ENCODE data around the gene ST3GAL3.

GRCh38 chr1:43877101-43877500, 169.8 kb downstream of the ST3GAL3 start:
- TF ChIP-seq, protein P1, sequence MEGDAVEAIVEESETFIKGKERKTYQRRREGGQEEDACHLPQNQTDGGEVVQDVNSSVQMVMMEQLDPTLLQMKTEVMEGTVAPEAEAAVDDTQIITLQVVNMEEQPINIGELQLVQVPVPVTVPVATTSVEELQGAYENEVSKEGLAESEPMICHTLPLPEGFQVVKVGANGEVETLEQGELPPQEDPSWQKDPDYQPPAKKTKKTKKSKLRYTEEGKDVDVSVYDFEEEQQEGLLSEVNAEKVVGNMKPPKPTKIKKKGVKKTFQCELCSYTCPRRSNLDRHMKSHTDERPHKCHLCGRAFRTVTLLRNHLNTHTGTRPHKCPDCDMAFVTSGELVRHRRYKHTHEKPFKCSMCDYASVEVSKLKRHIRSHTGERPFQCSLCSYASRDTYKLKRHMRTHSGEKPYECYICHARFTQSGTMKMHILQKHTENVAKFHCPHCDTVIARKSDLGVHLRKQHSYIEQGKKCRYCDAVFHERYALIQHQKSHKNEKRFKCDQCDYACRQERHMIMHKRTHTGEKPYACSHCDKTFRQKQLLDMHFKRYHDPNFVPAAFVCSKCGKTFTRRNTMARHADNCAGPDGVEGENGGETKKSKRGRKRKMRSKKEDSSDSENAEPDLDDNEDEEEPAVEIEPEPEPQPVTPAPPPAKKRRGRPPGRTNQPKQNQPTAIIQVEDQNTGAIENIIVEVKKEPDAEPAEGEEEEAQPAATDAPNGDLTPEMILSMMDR (conservative IDR thresholded peaks at IDR 0.05): no peak
- TF ChIP-seq EZH2 (IDR thresholded peaks at IDR 0.05; ENCODE audit: low read depth): no peak

Data from PC-9 (cell line).